WERI-Rb-1 (cell line): ENCODE measurements around the gene TMEM132E.

ENCODE experiments used
- DNase-seq: peaks from one replicate; pipeline ENCODE4 v3.0.0-alpha.2; 2020
- H3K27ac ChIP-seq: fragments of 250-450 bp; sonication (Bioruptor Pico); 2 replicates; pipeline ENCODE4 v1.5.1; 2020; ENCODE audit warnings: mild to moderate bottlenecking, moderate library complexity
- H3K27me3 ChIP-seq: fragments of 250-450 bp; sonication (Bioruptor Pico); 2 replicates; pipeline ENCODE4 v1.5.1; 2021; ENCODE audit warnings: mild to moderate bottlenecking, low read depth, moderate library complexity; ENCODE audit not compliant: insufficient read depth, severe bottlenecking
- H3K36me3 ChIP-seq: fragments of 250-450 bp; sonication (Bioruptor Pico); 2 replicates; pipeline ENCODE4 v1.5.1; 2020; ENCODE audit warnings: mild to moderate bottlenecking, moderate library complexity
- H3K4me3 ChIP-seq: 2 replicates; pipeline ENCODE4 v1.5.1; 2011; ENCODE audit warnings: low read depth, mild to moderate bottlenecking, control low read depth, low read length
- H3K9me3 ChIP-seq: fragments of 250-450 bp; sonication (Bioruptor Pico); 2 replicates; pipeline ENCODE4 v1.5.1; 2021; ENCODE audit warnings: mild to moderate bottlenecking, moderate library complexity; ENCODE audit not compliant: severe bottlenecking
- TF ChIP-seq, protein P1 (sequence below): IDR thresholded peaks from 2 replicates; pipeline ENCODE4 v1.5.1; 2011; ENCODE audit warnings: low read depth, mild to moderate bottlenecking, control low read depth, inconsistent platforms, low read length

The TMEM132E gene

DNA sequence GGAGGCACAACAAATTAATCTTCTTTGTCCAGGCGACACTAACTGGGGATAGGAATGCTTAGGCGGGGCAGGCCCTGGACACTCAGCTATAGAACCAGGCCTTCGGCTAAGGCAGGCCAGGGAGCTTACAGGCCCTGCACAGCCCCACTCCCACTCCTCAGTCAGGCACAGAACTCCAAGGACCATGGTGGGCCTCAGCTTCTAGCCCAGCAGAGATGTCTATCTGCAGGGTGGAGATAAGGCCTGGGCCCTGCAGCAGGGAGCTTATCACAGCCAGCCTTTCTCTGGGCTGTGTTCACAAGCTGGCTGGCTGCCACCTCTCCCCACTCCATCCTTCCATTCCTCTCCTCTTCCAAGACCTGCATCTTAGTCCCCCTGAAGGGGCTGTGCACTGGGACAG, 68.1 kb downstream of the TMEM132E start:
- H3K27me3 ChIP-seq, result no peaks in the 10 kb centered on the region
- TF ChIP-seq, protein P1, sequence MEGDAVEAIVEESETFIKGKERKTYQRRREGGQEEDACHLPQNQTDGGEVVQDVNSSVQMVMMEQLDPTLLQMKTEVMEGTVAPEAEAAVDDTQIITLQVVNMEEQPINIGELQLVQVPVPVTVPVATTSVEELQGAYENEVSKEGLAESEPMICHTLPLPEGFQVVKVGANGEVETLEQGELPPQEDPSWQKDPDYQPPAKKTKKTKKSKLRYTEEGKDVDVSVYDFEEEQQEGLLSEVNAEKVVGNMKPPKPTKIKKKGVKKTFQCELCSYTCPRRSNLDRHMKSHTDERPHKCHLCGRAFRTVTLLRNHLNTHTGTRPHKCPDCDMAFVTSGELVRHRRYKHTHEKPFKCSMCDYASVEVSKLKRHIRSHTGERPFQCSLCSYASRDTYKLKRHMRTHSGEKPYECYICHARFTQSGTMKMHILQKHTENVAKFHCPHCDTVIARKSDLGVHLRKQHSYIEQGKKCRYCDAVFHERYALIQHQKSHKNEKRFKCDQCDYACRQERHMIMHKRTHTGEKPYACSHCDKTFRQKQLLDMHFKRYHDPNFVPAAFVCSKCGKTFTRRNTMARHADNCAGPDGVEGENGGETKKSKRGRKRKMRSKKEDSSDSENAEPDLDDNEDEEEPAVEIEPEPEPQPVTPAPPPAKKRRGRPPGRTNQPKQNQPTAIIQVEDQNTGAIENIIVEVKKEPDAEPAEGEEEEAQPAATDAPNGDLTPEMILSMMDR, result no peak
- H3K4me3 ChIP-seq, result no peak overlapping the region
- DNase-seq, result no peak
- no peaks in the 10 kb centered on the region for H3K36me3 ChIP-seq
- no peak overlapping the region; the same call in 1 of the 2 replicates for H3K27ac ChIP-seq
- no peaks in the 10 kb centered on the region for H3K9me3 ChIP-seq

GRCh38 chr17:34650051-34650750, 70.8 kb downstream of the TMEM132E start:
- H3K36me3 ChIP-seq, result no peaks in the 10 kb centered on the region
- no peaks in the 10 kb centered on the region for H3K27me3 ChIP-seq
- TF ChIP-seq, protein P1, result no peak
- H3K9me3 ChIP-seq, result no peaks in the 10 kb centered on the region
- no peak overlapping the region for H3K27ac ChIP-seq
- H3K4me3 ChIP-seq, result no peak overlapping the region
- no peak for DNase-seq

GRCh38 chr17:34651402-34651811, 72.0 kb downstream of the TMEM132E start:
- Histone ChIP-seq H3K36me3 (no peaks in the 10 kb centered on the region), H3K4me3 (no peak overlapping the region), H3K9me3 (no peaks in the 10 kb centered on the region), H3K27me3 (no peaks in the 10 kb centered on the region), H3K27ac (no peak overlapping the region)
- DNase-seq, result no peak
- TF ChIP-seq, protein P1, result no peak

DNA sequence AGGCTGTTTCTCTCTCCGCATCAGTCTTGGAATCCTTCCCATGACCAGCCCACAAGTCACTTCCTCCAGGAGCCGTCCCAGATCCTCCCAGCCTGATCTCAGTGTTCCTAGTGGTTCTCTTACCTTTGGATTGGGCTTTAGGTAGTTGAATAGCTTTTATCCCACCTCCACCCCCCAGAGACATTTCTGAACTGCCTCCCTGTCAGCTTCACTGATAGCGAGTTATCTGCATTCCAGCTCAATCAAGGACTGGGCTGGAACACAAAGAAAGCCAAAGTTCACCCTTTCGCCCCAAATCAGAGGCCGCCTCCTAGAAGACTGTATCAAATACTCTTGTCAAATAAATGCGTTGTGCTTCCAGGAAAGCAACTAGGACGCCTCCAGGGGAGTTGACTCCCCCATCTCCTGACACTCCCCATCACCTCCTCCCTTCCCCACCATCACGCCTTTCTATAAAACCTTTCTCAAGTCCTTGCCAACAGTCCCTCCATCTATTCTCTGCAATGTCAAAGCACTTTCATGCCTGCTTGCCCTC, 72.7 kb downstream of the TMEM132E start:
- TF ChIP-seq, protein P1, result no peak
- no peaks in the 10 kb centered on the region for H3K9me3 ChIP-seq
- no peak overlapping the region for H3K4me3 ChIP-seq
- no peak overlapping the region for H3K27ac ChIP-seq
- H3K36me3 ChIP-seq, result no peaks in the 10 kb centered on the region
- H3K27me3 ChIP-seq, result no peaks in the 10 kb centered on the region
- no peak for DNase-seq

DNA sequence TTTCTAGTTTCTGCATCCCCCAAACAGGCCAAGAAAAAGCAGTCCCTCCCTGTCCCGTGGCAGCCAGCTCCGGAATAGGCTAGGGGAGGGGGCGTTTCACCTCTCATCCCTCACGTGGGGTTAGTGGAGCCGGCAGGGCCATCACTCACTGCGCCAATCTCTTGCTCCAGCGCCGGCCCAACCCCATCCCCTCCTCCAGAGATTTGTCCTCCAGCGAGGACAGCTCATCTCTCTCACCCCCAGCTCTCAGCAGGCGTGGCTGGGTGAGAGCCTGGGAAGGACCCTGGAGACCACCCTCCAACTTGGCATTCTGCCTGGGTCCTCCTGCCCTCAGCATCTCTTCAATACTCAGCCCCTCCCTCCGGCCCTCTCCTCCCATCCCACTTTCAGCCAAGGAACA, 74.1 kb downstream of the TMEM132E start:
- TF ChIP-seq, protein P1, result no peak
- H3K9me3 ChIP-seq, result no peaks in the 10 kb centered on the region
- no peak for DNase-seq
- H3K27me3 ChIP-seq, result no peaks in the 10 kb centered on the region
- no peak overlapping the region for H3K27ac ChIP-seq
- H3K4me3 ChIP-seq, result no peak overlapping the region
- no peaks in the 10 kb centered on the region for H3K36me3 ChIP-seq
